GM19351 (cell line): ENCODE measurements around the gene RGS12.
"Not testable (repeated sequence)": the region's sequence is repeated elsewhere in the genome, so short reads cannot be mapped to it uniquely, and the experiment has no call there.

Source experiments
- ATAC-seq: cut with Tn5 transposase; IDR thresholded peaks from one replicate; pipeline ENCODE4 v1.9.1; 2021; ENCODE audit warnings: mild to moderate bottlenecking, moderate library complexity; ENCODE audit not compliant: unreplicated experiment

RGS12 gene

DNA sequence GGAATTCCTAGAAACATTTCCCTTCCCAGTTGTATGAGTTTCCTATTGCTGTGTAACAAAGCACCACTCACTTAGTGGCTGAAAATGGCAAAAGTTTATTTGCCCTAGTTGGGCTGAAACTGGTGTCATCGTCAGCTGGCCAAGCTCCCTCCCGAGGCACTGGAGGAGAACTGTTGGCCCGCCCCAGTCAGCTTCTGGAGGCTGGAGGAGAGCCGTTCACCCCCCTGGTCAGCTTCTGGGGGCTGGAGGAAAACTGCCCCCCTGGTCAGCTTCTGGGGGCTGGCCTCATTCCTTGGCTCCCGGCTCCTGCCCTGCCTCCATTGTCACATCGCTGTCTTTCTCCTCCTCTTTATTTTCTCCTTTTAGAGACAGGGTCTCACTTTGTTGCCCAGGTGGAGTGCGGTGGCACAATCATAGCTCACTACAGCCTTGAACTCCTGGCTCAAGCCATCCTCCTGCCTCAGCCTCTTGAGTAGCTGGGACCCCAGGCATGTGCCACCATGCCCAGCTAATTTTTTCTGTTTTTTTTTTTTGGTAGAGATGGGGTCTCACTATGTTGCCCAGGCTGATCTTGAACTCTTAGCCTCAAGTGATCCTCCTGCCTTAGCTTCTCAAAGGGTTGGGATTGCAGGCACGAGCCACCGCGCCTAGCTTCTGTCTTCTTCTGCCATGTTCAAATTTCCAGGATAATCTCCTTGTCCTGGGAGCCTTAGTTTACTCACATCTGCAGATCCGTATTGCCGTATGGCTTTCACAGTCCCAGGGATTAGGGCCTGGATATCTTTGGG lies 3.2 kb downstream of the RGS12 start:
- no peak for ATAC-seq

DNA sequence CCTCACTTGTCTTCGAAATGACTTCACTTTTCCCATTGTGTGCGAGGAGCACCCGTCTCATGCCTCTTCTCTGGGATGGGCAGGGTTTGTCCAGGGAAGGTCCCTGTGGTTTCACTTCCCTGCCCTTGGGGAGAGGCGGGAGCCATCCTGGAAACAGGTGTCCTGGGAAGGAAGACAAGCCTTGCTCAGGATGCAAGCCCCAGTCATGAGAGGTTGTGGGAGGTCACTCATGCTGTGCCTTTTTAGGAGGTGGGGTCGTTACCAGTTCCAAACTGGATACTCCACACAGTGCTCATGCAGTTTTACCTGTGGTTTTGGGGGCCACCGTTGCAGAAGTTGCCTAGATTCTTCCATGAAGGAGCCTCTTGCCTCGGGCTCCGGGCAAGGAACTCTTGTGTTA lies 3.8 kb downstream of the RGS12 start:
- no peak for ATAC-seq

DNA sequence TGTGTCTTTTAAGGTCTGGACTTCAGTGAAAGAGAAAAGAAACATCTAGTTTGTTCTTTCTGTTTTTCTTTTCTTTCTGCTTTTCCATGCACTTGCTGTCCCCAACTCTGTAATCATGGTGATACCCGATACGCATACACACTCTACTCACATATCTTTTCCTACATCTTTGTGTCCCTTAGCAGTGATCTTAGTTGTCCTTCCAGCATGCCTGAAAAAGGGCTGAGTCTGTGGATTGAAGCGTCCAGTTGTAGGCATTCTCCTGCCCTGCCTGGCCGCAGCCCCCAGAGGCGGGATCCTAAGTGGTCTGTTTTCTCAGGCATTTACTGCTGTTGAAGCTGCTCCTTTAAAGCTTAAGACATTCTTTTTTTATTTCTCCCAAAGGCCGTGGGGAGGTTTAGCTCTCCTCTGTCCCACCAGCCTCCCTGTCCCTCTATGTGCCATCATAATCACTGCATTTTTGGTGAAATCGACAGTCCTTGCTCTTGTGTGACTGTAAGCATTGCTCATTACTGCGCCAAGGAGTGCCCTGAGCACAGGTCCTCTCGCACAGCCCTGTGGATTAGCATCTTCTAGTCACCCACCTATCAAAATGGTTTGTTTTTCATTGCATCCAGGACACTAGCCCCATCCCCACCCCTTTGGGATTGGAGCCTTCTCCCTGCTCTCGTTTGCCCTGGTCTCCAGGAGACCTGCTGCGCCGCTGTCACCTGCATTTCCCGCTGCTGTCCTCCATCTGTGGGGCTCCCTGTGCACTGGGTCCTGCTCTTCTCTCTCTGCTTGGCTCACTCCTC lies 4.4 kb downstream of the RGS12 start:
- ATAC-seq = no peak

DNA sequence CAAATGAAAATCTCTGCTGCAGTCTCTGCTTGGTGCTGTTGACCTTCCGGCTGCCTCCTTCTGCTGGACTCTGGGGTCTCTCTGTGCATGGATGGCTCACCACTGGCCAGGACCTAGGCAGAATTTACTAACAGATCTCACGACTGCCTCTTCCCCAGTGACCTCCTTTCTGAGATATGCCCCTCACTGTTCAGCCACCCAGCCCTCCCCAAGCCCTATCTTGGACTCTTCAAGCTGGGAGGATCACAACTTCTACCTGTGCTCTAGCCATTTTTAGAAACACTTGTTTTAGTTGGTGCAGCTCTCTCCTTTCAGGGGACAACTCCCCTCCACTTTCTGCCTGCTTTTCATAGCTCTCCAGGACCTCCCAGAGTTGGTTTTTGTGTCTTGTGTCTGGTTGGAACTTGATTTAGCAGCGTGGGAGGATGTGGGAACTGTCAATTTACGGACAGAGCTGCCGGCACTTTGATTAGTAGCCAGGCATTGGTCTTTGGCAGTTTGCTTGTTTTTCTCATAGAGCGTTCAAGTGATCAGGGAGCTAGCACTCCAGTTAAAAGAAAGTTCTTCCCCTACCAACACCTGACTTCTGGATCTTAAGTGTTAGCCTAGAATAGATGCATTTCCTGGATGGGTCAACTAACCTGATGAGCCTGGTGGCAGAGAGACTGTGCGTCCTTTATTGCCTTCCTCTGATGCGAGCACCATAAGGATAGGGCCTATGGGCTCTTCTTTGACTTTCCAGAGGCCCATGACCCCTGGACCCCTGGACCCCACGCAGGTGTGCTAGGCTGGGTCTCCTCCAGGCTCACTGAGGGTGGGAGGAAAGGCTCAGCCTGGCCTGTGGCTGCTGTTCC lies 6.5 kb downstream of the RGS12 start:
- ATAC-seq = no peak

DNA sequence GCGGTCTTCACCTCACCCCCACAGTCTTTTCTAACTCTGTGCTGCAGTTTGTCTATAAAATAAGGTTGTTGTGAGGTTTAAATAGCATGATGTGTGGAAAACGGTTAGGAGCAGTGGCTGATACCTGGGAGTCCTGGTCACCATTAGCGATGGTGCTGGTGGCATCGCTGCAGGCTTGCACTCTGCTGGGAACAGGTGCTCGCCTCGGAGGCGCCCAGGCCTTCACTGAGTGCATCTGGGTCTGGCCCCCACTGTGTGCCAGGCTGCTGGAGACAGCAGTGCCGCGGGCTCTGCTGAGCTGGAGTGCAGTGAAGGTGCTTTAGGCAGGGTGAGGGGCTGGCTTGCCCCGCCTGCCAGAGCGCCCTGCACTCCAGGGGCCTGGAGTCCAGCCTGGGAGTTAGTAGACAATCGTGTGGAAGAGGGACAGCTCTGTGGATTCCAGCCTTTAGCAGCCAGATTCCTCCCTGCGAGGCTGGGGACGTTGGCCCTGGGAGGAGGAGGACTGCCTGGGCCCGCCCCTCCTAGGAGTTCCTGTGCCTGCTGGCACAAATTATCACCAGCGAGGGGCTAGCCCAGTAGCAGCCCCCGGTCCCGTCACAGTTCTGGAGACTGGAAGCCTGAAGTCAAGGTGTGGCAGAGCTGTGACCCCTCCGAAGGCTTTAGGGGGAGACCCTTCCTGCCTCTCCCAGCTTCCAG lies 7.3 kb downstream of the RGS12 start:
- ATAC-seq = no peak

DNA sequence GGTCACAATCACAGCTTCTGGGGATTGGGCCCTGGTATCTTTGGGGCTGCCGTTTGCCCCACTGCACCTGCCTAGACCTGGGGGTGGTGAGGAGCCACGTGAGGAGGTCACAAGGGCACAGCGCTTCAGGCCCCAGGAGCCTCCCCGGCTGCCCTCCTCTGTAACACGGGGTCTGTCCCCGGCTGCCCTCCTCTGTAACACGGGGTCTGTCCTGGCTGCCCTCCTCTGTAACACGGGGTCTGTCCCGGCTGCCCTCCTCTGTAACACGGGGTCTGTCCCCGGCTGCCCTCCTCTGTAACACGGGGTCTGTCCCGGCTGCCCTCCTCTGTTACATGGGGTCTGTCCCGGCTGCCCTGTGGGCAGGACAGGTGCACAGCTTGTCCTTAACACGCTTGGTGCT lies 8.1 kb downstream of the RGS12 start:
- ATAC-seq = not testable (repeated sequence)

DNA sequence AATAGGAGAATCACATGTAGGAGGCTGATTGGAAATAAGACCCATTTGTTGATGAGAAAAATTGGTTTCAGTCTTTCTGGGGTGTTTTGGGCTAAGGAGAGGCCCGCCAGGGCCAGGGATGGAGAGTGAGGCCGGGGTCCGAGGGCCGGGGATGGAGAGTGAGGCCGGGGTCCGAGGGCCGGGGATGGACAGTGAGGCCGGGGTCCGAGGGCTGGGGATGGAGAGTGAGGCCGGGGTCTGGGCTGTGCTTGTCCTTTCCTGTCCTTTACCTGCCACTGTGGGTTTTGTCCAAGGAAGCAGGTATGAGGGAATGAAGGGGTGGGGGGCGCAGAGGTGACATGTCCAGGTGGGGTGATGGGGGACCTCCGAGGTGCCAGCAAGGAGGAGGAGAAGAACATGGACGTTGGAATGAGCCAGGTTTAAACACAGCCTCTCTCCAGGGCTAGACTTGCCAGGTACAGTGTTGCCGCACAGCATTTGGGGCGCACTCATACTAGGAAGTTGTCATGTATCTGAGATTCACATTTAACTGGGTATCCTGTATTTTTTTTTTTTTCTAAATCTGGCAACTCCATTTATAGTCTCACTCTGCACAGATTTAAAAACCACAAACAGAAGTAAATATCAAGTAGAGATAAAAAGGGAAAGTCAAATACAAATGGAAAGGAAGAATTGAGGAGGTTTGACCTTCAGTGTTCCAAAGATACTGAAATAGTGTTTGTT lies 8.8 kb downstream of the RGS12 start:
- ATAC-seq = no peak

DNA sequence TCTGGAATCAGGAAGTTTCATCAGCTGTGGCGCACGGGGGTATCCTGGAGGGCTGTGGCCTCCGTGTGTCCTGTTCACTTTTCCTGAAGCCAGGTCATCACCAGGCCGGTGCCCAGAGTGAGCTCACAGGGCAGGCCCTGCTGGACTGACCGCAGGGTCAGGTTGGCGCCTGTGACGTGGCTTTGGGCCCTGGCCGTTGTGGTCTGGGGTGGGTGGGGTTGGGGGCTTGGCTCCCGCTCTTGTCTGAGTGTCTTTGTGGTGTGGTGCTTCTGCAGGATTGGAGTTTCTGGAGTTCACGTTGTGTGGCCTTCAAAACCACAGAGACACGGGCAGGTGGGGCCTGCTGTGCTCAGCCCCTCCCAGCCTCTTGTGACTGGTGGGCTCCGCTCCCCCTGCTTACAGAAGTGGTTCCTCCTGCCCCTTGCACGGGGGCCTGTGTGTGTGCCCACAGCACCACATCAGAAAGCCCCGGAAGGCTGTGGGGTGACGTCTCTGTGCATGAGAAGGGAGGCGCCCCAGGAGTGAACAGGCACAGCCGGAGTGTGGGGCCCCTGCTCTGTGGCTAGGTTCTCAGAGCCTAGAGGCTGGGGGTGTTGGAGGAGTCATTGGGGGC lies 9.5 kb downstream of the RGS12 start:
- ATAC-seq = no peak

DNA sequence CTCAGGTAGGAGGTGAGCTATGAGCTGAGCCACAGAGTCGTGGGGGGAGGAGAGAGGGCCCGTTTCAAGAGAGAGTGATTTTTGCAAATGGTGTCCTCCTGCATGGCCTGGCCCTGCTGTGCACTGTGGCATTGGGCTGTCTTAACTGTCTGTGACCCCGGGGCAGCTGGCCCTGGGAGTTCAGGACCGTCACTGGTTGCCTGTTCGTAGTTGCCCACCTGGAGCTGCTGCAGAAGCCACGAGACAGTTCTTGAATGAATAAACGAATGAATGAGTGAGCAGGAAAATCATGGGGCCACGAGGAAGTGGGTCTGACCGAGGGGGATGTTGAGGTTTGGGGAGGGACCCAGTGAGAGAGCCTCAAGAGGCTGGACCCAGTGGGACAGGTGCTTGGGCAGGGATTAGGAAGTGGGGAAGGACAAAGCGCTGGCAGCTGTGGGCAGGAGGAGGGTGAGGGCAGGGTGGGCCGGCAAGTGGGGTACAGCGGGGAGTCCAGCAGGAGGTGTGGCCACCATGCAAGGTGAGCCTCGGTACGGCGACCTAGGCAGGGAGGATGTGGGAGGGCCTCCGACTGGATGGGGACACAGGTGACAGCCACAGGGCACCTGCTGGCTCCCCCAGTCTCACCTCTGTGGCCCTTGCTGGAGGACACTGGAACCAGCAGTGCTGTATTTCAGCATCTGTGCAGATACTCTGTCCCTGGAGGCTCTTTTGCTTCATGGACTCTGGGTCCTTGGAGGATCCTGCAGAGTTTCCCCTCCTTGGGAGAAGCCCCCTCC lies 10.2 kb downstream of the RGS12 start:
- no peak for ATAC-seq

DNA sequence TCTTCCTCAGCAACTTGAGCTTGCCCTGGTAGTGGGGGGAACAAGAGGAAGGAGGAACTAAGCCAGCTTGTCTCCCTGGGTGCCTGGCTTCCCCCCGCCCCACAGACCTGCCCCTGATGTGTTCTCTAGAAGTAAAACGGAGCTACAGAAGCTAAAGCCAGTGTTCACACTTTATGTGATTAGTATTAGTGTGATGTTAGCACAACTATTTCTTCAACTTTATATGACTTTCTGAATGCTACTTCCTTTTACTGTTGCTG lies 10.7 kb downstream of the RGS12 start:
- ATAC-seq = no peak

DNA sequence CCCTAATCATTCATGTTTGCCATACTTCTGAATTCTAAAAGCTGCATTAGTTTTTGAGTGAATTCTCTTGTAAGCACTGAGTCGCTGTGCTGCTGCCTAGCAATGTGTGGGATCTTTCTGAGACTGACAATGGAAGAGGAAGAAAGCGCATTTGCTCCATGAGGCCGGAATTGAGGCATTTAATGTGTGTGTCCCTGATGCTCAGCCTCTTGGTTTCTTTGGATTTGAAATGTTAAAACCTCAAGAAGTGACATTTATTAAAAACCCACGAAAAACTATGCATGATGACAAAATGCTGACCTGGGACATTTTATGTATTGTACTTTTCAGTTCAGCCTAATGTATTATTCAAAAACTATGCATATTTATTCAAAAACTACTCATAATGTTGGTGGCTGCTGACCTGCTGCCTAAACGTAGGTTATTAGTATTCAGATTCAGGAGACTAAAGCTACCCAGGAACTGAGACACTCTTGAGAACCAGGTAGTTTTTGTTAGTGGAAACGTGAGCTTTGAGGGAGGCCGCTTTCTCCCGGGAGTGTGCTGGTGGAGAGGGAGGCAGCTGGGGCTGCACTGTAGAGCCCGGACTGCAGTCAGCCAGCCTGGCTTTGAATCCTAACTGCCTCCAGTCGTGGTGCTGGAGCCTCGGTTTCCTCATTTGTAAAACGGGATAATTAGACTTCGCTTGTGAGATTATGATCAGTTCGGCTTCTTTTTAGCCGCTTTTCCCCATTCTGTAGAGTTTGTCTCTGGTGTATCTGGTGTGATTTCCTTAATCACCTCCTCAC lies 11.3 kb downstream of the RGS12 start:
- ATAC-seq = no peak

DNA sequence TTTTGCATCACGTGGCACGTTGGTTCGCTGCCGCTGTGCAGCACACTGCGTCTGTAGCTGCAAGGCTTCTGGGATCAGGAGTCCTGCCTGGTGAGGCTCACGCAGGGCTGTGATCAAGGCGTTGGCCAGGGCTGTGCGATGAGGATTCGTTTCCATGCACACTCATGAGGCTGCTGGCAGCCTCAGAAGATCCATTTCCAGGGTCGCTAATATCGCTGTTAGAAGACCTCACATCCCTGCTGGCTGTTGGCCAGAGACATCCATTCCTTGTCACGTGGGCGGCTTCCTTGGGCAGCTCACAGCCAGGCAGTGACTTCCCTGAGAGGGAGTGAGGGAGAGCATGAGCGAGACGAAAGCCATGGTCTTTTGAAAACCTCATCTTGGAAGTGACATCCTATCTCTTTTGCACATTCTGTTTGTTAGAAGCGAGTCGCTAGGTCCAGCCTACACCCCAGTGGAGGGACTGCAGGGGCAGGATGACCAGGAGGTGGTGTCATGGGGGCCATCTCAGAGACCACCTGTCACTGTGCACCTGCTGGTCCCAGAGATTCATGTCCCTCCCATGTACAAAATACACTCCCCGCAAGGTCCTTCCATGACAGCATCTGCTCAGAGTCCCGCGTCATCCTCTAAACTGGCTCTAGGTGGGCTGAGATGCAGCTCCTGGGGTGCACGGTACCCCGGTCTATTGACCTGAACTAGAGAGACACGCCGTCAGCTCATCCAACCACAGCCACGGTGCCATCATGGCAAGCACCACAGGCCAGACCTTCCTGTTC lies 12.2 kb downstream of the RGS12 start:
- ATAC-seq = no peak

DNA sequence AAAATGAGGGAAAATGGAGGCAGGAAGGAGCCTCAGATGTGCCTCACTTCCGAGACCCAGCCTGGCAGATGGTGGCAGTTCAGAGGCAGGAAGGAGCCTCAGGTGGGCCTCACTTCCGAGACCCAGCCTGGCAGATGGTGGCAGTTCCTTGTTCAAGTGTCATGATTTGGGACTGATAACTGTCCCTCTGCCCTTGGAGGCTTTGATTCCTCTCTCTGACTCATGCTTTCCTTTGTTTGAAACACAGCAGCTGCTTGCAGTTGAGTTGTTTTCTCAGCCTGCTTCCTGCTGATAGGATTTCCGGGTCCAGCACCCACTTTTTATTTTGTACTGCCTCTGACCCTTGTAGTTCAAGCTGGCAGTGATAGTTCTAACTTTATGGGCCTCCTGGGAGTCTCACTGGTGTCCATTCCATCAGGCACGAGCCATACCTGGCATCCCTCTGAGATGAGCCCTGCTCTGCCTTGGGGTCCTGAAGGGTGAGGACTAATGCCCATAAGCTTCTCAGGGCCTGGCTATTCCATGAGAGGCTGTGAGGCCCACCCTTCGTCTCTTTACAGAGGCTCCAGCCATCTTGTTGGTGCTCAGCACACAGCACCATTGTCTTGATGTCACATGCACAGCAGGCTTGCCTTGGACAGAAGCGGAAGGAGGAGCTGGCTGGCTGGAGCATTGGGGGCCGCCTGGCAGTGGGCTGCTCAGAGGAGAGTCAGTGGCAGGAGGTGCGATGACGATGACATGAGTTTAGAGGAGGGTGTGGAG lies 13.0 kb downstream of the RGS12 start:
- ATAC-seq = no peak

DNA sequence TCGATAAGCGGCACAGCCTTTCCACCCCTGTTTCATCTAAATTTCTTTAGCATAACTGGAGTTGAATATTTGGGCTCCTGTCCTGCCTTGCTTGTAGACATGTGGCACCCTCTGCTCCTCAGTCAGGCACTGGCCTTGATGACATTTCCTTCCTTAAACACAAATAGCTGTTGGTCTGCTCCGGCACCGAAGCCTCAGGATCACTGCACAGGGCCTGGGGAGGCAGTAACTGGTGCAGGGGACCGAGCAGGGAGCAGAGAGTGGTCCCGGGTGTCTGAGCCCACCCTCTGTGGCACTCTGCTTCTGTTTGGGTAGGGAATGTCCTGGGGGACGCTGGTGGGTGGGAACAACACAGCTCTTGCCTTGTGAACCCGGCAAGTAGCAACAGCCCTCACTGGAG lies 13.6 kb downstream of the RGS12 start:
- no peak for ATAC-seq

DNA sequence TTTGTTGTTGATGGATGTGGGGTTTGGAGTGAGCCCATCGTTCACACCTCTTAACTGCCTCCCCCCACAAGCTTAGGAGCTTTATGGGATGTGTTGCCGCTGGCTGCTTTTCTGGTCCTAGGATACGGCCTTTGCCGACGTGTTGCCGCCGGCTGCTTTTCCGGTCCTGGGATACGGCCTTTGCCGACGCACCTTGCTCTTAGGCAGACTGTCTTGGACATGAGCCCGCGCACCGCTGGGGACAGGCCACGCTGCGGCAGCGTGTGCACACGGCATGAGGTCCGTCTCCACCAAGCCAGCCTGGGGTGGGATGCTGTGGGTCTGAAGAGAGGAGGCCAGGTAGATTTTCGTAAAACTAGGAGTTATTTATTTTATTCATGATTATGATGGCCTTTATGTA lies 14.2 kb downstream of the RGS12 start:
- ATAC-seq = no peak

DNA sequence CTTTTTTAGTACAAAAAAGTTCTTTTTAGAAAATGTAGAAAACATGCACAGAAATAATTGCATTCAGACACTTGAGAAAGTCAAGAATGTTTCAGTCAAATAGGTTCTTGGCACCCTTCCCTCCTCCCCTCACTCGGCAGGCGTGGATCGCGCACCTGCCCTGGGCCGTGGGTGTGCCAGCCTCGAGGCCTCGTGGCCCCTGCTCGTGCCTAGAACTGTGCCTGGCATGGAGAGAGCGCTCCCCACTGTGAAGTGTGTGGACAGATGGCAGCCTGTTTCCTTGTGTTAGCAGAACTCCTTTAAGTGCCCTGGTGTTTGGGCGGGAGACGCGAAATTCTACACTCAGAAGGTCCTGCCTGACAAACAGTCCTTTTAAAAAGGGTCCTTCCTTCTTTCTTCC lies 14.7 kb downstream of the RGS12 start:
- no peak for ATAC-seq
